Natural killer cell treated with Interleukin-12 subunit alpha and Interleukin-12 subunit beta and Interleukin-15 and Interleukin-18, amount 100 ng/mL, for 72 hours (primary cell): ENCODE measurements around the gene PILRA. TPM values are rescaled to one million over a fixed set of nuclear protein-coding genes. Genes with fewer than 3 reads are reported as not detected.
"Not testable (repeated sequence)": the region's sequence is repeated elsewhere in the genome, so short reads cannot be mapped to it uniquely, and the experiment has no call there.

ENCODE experiments used
- ATAC-seq, 2 donors: fragments of 150-1000 bp; cut with Tn5 transposase in 1 of 2; sonication (Bioruptor Pico), chemical (Tn5 transposase) in 1 of 2; 2 replicates each; pipeline ENCODE4 v1.10.0; 2021
- DNase-seq: peaks from one replicate; pipeline ENCODE4 v3.0.0; 2022; ENCODE audit warnings: low spot score
- H3K27ac Mint-ChIP-seq, 2 donors: 1 replicate in 1 of 2; 2 replicates in 1 of 2; pipeline ENCODE4 v1.8.0; 2022; ENCODE audit warnings: mixed read lengths in 2 of 2, mild to moderate bottlenecking in 1 of 2, moderate library complexity in 1 of 2
- H3K27me3 Mint-ChIP-seq, 2 donors: 1 replicate in 1 of 2; 2 replicates in 1 of 2; pipeline ENCODE4 v1.8.0; 2022; ENCODE audit warnings: mixed read lengths in 2 of 2
- H3K36me3 Mint-ChIP-seq: one replicate; pipeline ENCODE4 v1.8.0; 2022; ENCODE audit warnings: mixed read lengths
- H3K4me1 Mint-ChIP-seq, 2 donors: 1 replicate in 1 of 2; 2 replicates in 1 of 2; pipeline ENCODE4 v1.8.0; 2022; ENCODE audit warnings: low read depth in 2 of 2, mixed read lengths in 2 of 2, mild to moderate bottlenecking in 1 of 2
- H3K4me3 Mint-ChIP-seq: one replicate; pipeline ENCODE4 v1.8.0; 2022; ENCODE audit warnings: mixed read lengths
- H3K9me3 Mint-ChIP-seq: 2 replicates; pipeline ENCODE4 v1.8.0; 2022; ENCODE audit warnings: mixed read lengths
- total RNA-seq, 2 donors: library from RNA; stranded (reverse); gene quantifications; one replicate each; pipeline ENCODE4 v1.2.3, GENCODE V29; 2022

PILRA gene
- total RNA-seq, 2 donors from 2014 or later: 3.7 to 6.8 TPM

DNA sequence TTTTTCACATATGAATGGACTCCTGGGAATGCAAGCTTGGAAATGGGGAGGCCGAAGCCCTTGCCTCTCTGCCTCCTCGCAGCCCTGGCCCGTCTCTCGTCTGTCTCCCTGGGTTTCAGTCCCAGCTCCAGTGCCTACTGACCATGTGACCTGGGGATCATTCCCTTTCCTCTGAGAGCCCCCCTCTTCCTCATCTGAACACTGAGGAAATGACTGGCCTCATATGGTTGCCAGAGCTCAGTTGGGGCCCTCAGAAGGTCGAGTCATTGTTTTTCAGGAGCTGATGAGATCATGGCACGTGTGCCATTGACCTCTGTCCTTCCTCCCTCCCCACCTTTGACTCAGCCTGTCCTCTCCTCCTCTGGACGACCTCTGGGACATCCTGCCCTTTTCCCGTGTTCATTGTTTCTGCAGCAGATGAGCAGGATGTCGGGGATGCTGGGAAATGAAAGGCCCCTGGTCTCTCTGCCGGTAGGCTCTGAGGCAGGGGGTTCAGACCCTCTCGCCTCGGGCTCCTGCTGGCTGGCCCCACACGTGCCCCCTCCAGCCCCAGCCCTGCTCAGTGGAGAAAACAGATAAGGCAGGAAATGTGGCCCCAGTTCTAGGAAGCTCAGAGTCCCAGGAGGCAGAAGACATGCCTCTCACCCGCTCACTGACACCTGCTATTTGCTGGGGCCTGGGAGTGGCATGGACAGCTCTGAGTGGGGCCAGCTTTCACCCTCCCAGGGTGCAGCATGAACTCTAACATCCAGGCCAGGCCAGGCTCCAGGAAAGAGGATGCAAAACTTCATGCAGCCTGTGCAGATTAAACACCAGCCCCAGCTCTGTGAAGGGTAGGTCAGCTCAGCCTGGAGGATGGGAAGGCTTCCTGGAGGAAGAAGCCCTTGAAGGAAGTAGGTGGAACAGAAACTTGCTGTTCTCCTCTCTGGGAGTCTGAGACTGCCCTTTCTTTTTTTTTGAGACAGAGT is 71.3 kb downstream of the PILRA start:
- no peak overlapping the region for H3K27ac Mint-ChIP-seq
- ATAC-seq: peak in 1 of 2 donors; percentile 48

DNA sequence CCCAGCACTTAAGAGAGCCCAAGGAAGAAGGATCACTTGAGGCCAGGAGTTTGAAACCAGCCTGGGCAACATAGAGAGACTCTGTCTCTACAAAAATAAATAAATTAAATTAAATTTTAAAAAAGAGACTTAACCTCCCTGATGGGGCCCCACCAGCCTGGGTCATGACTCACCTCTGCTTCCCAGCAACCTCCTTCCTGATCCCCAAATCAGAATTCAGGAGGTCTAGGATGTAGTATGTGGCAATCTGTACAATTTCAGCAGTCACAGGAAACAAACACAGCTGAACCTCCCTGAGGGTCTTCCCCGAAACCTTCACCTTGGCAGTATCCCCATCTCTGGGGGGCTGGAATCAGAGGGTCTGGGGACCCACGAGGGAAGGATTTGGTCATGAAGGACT is 72.8 kb downstream of the PILRA start:
- Mint-ChIP-seq H3K27ac (no peak overlapping the region), H3K4me1 (no peaks in the 10 kb centered on the region), H3K9me3 (no peaks in the 10 kb centered on the region), H3K4me3 (no peak overlapping the region), H3K27me3 (no peaks in the 10 kb centered on the region), H3K36me3 (no peaks in the 10 kb centered on the region)
- ATAC-seq (no peak), DNase-seq (no peak)

More for the DNA sequence above, 71.3 kb downstream of the PILRA start:
- H3K27me3 Mint-ChIP-seq: no peaks in the 10 kb centered on the region
- H3K4me3 Mint-ChIP-seq: no peak overlapping the region
- no peaks in the 10 kb centered on the region for H3K36me3 Mint-ChIP-seq
- no peak for DNase-seq
- no peaks in the 10 kb centered on the region for H3K4me1 Mint-ChIP-seq
- H3K9me3 Mint-ChIP-seq: no peaks in the 10 kb centered on the region

DNA sequence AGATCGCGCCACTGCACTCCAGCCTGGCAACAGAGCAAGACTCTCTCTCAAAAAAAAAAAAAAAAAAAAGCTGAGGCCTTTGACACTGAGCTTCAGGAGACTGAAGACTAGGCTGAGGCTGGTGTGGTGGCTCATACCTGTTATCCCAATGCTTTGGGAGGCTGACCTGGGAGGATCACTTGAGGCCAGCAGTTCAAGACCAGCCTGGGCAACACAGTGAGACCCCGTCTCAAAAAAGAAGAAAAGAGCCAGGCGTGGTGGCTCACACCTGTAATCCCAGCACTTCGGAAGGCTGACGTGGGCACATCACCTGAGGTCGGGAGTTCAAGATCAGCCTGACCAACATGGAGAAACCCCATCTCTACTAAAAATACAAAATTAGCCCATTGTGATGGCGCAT is 74.1 kb downstream of the PILRA start:
- ATAC-seq, H3K27me3 Mint-ChIP-seq, DNase-seq: not testable (repeated sequence)

DNA sequence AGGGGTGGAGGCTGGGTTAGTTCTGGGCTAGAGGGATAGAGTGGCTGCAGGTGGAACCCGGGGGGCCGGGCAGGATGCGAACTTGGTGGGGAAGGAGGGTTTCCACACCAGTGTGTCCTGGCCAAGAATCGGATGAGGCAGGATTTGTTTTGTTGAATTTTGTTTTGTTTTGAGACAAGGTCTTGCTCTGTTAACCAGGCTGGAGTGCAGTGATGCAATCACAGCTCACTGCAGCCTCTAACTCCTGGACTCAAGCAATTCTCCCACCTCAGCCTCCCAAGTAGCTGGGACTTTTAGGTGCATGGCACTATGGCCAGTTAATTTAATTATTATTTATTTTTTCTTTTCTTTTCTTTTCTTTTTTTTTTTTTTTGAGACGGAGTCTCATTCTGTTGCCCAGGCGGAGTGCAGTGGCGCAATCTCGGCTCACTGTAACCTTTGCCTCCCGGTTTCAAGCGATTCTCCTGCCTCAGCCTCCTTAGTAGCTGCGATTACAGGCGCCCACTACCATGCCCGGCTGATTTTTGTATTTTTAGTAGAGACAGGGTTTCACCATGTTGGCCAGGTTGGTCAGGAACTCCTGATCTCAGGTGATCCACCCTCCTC is 76.0 kb downstream of the PILRA start:
- DNase-seq: no peak
- H3K27me3 Mint-ChIP-seq: no peaks in the 10 kb centered on the region
- no peaks in the 10 kb centered on the region for H3K4me1 Mint-ChIP-seq
- H3K9me3 Mint-ChIP-seq: no peaks in the 10 kb centered on the region
- no peak overlapping the region for H3K4me3 Mint-ChIP-seq
- H3K36me3 Mint-ChIP-seq: no peaks in the 10 kb centered on the region
- ATAC-seq: no peak
- no peak overlapping the region for H3K27ac Mint-ChIP-seq

More for the DNA sequence above, 74.1 kb downstream of the PILRA start:
- H3K9me3 Mint-ChIP-seq, H3K4me3 Mint-ChIP-seq, H3K27ac Mint-ChIP-seq, H3K4me1 Mint-ChIP-seq, H3K36me3 Mint-ChIP-seq: not testable (repeated sequence)

Other genes starting within 250 kb of the PILRA start
- gene MBLAC1, start 246.5 kb upstream of the PILRA start, total RNA-seq: 1 to 10 TPM; 3.4 to 6.5 TPM
- gene LAMTOR4, start 224.6 kb upstream of the PILRA start, total RNA-seq: 100 to 1,000 TPM; 124 to 145 TPM
- 10 to 100 TPM; 46.2 to 52.7 TPM for gene TRAPPC14, start 214.8 kb upstream of the PILRA start, total RNA-seq
- 1 to 10 TPM in 1 of 2 donors, under 1 TPM in 1; 0.57 to 1.1 TPM for gene GAL3ST4, start 204.9 kb upstream of the PILRA start, total RNA-seq
- gene GPC2, start 196.1 kb upstream of the PILRA start, total RNA-seq: 1 to 10 TPM; 2.6 to 2.7 TPM
- 10 to 100 TPM; 13.7 to 24.4 TPM for gene STAG3, start 195.6 kb upstream of the PILRA start, total RNA-seq
- 10 to 100 TPM; 32.2 to 43.9 TPM for gene PVRIG, start 153.5 kb upstream of the PILRA start, total RNA-seq
- gene SPDYE3, start 65.8 kb upstream of the PILRA start, total RNA-seq: not detected
- gene PILRB, start 15.4 kb upstream of the PILRA start, total RNA-seq: 10 to 100 TPM; 48.4 to 94.8 TPM
- gene ZCWPW1, start 55.2 kb downstream of the PILRA start, total RNA-seq: 1 to 10 TPM; 1.3 to 2.5 TPM
- gene MEPCE, start 56.3 kb downstream of the PILRA start, total RNA-seq: 10 to 100 TPM; 44.0 to 60.5 TPM
- gene PPP1R35, start 63.0 kb downstream of the PILRA start, total RNA-seq: 10 to 100 TPM; 54.5 to 57.0 TPM
- 1 to 10 TPM; 2.4 to 4.2 TPM for gene SPACDR, start 90.8 kb downstream of the PILRA start, total RNA-seq
- gene TSC22D4, start 105.7 kb downstream of the PILRA start, total RNA-seq: 100 to 1,000 TPM; 129 to 134 TPM
- not detected for gene NYAP1, start 110.4 kb downstream of the PILRA start, total RNA-seq
- gene AGFG2, start 165.7 kb downstream of the PILRA start, total RNA-seq: 10 to 100 TPM; 45.2 to 49.4 TPM
- gene SAP25, start 200.4 kb downstream of the PILRA start, total RNA-seq: 10 to 100 TPM; 10.1 to 25.2 TPM
- 100 to 1,000 TPM; 125 to 150 TPM for gene LRCH4, start 212.6 kb downstream of the PILRA start, total RNA-seq
- gene FBXO24, start 212.8 kb downstream of the PILRA start, total RNA-seq: under 1 TPM in 1 of 2 donors, not detected in 1; 0.21 TPM
- 1 to 10 TPM; 5.4 to 5.6 TPM for gene PCOLCE, start 228.9 kb downstream of the PILRA start, total RNA-seq
- 10 to 100 TPM; 17.6 to 19.2 TPM for gene MOSPD3, start 239.1 kb downstream of the PILRA start, total RNA-seq